PFSK-1 (cell line): Measurements from ENCODE around the gene PTPDC1.

Experiments used
- POLR2AphosphoS5 ChIP-seq: IDR thresholded peaks from 2 replicates; pipeline ENCODE4 v1.6.1; 2012; ENCODE audit warnings: low read depth, mild to moderate bottlenecking, control low read depth, low read length, moderate library complexity
- REST ChIP-seq, 2 experiments: IDR thresholded peaks; 2 replicates each; pipeline versions ENCODE4 v1.6.1 to v1.8.0; 2011 to 2012; ENCODE audit warnings: low read depth in 2 of 2, low read length in 2 of 2, control low read depth in 1 of 2, inconsistent platforms in 1 of 2, mild to moderate bottlenecking in 1 of 2, moderate library complexity in 1 of 2; ENCODE audit not compliant: insufficient read depth in 1 of 2
- TAF1 ChIP-seq: IDR thresholded peaks from 2 replicates; pipeline ENCODE4 v1.6.1; 2012; ENCODE audit warnings: low read length, control low read depth, borderline replicate concordance; ENCODE audit not compliant: insufficient read depth

DNA sequence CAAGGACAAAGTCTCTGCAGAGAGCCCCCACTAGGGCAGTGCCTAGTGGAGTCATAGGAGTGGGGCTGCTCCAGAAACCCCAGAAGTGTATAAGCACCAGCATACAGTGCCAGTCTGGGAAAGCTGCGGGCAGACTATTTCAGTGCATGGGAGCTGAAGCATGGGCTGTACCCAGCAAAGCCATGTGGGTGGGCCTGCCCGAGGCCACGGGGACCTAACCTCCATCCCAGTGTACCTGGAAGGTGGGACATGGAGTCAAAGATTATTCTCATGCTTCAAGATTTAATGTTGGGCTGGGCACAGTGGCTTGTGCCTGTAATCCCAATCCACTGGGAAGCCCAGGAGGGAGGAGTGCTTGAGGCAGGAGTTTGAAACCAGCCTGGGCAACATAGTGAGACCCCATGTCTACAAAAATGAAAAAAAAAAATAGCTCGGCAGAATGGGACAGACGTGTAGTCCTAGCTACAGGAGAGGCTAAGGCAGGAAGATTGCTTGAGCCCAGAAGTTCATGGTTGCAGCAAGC is 36.7 kb downstream of the PTPDC1 start:
- TF ChIP-seq REST (IDR thresholded peaks at IDR 0.05; ENCODE audit: insufficient read depth in 1 of 2, low read depth in 2 of 2, low read length in 2 of 2) (no peak), TAF1 (no peak), POLR2AphosphoS5 (no peak)
